ENCODE results near the gene MRPS31. TPM values are rescaled to one million over a fixed set of nuclear protein-coding genes. Genes with fewer than 3 reads are reported as not detected.
"Not testable (repeated sequence)": the region's sequence is repeated elsewhere in the genome, so short reads cannot be mapped to it uniquely, and the experiment has no call there.

The MRPS31 gene
- total and polyA plus RNA-seq, 2 donors from 2014 or later, result 24.3 to 47.3 TPM

- Histone ChIP-seq H3K4me1 (ENCODE audit: control insufficient read depth in 2 of 3, insufficient read depth in 2 of 3, low read depth in 1 of 3, low read length in 3 of 3) (no peaks in the 10 kb centered on the region), H3K4me3 (ENCODE audit: low read length in 3 of 3) (peak overlapping the region in 2 of 3 donors; percentile 32 to 43), H3K27me3 (ENCODE audit: control insufficient read depth, insufficient read depth, low read length) (no peaks in the 10 kb centered on the region), H3K9me3 (ENCODE audit: control insufficient read depth in 2 of 3, insufficient read depth in 1 of 3, low read length in 3 of 3) (no peaks in the 10 kb centered on the region), H3K27ac (ENCODE audit: low read depth in 2 of 2, low read length in 2 of 2) (peak overlapping the region in 1 of 2 donors; percentile 9), H3K36me3 (ENCODE audit: control insufficient read depth in 2 of 3, insufficient read depth in 3 of 3, low read length in 3 of 3) (peaks cover 8 to 19% (median 10%) of the 10 kb centered on the region in 3 donors), H3K9ac (ENCODE audit: low read length in 3 of 3) (no peak overlapping the region)
- FAIRE-seq (no peak), DNase-seq (no peak)
- no peak for TF ChIP-seq CTCF (IDR thresholded peaks at IDR 0.05; ENCODE audit: borderline replicate concordance, extremely low read depth, insufficient read depth)
- intact Hi-C loops (cut with DNase I), result no loop called here
These were observed 15.8 kb downstream of the MRPS31 start for GRCh38 chr13:40755082-40755700.

- Histone ChIP-seq H3K27me3 (ENCODE audit: control insufficient read depth, insufficient read depth, low read length) (no peaks in the 10 kb centered on the region), H3K9me3 (ENCODE audit: control insufficient read depth in 2 of 3, insufficient read depth in 1 of 3, low read length in 3 of 3) (no peaks in the 10 kb centered on the region), H3K4me1 (ENCODE audit: control insufficient read depth in 2 of 3, insufficient read depth in 2 of 3, low read depth in 1 of 3, low read length in 3 of 3) (no peaks in the 10 kb centered on the region), H3K27ac (ENCODE audit: low read depth in 2 of 2, low read length in 2 of 2) (no peak overlapping the region), H3K4me3 (ENCODE audit: low read length in 3 of 3) (no peak overlapping the region), H3K36me3 (ENCODE audit: control insufficient read depth in 2 of 3, insufficient read depth in 3 of 3, low read length in 3 of 3) (peaks cover 5 to 9% (median 7%) of the 10 kb centered on the region in 3 donors), H3K9ac (ENCODE audit: low read length in 3 of 3) (no peak overlapping the region)
- FAIRE-seq (peak; percentile 94), DNase-seq (no peak)
- no peak for TF ChIP-seq CTCF (IDR thresholded peaks at IDR 0.05; ENCODE audit: borderline replicate concordance, extremely low read depth, insufficient read depth)
- intact Hi-C loops (cut with DNase I), result no loop called here
These were observed 21.7 kb downstream of the MRPS31 start for GRCh38 chr13:40749327-40749726.

DNA sequence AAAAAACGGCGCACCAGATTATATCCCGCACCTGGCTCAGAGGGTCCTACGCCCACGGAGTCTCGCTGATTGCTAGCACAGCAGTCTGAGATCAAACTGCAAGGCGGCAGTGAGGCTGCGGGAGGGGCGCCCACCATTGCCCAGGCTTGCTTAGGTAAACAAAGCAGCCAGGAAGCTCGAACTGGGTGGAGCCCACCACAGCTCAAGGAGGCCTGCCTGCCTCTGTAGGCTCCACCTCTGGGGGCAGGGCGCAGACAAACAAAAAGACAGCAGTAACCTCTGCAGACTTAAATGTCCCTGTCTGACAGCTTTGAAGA, 35.8 kb downstream of the MRPS31 start:
- H3K9ac ChIP-seq (ENCODE audit: low read length in 3 of 3); H3K27me3 ChIP-seq (ENCODE audit: control insufficient read depth, insufficient read depth, low read length); intact Hi-C loops (cut with DNase I); H3K4me1 ChIP-seq (ENCODE audit: control insufficient read depth in 2 of 3, insufficient read depth in 2 of 3, low read depth in 1 of 3, low read length in 3 of 3); H3K4me3 ChIP-seq (ENCODE audit: low read length in 3 of 3); H3K27ac ChIP-seq (ENCODE audit: low read depth in 2 of 2, low read length in 2 of 2); FAIRE-seq; H3K9me3 ChIP-seq (ENCODE audit: control insufficient read depth in 2 of 3, insufficient read depth in 1 of 3, low read length in 3 of 3); H3K36me3 ChIP-seq (ENCODE audit: control insufficient read depth in 2 of 3, insufficient read depth in 3 of 3, low read length in 3 of 3); DNase-seq: not testable (repeated sequence)

DNA sequence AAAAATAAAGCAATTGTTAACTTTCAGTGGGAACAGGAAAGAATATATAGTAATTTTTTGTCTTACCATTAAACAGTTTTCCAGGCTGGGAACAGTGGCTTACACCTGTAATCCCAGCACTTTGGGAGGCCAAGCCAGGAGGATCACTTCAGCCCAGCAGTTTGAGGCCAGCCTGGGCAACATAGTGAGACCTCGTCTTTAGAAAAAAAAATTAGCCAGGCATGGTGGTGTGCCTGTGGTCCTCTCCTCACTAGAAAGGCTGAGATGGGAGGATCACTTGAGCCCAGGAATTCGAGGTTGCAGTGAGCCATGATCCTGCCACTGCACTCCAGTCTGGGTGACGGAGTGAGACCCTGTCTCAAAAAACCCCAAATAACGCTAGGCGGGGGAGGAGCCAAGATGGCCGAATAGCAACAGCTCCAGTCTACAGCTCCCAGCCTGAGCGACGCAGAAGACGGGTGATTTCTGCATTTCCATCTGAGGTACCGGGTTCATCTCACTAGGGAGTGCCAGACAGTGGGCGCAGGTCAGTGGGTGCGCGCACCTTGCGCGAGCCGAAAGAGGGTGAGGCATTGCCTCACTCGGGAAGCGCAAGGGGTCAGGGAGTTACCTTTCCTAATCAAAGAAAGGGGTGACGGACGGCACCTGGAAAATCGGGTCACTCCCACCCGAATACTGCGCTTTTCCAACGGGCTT, 36.3 kb downstream of the MRPS31 start:
- FAIRE-seq, result not testable (repeated sequence)

More for the DNA sequence above, 36.3 kb downstream of the MRPS31 start:
- H3K9me3 ChIP-seq (ENCODE audit: control insufficient read depth in 2 of 3, insufficient read depth in 1 of 3, low read length in 3 of 3); DNase-seq; H3K27me3 ChIP-seq (ENCODE audit: control insufficient read depth, insufficient read depth, low read length); H3K4me3 ChIP-seq (ENCODE audit: low read length in 3 of 3); H3K27ac ChIP-seq (ENCODE audit: low read depth in 2 of 2, low read length in 2 of 2); intact Hi-C loops (cut with DNase I); H3K36me3 ChIP-seq (ENCODE audit: control insufficient read depth in 2 of 3, insufficient read depth in 3 of 3, low read length in 3 of 3); H3K9ac ChIP-seq (ENCODE audit: low read length in 3 of 3); H3K4me1 ChIP-seq (ENCODE audit: control insufficient read depth in 2 of 3, insufficient read depth in 2 of 3, low read depth in 1 of 3, low read length in 3 of 3): not testable (repeated sequence)
